HepG2 (cell line): ENCODE measurements around the gene PAX4. TPM values are rescaled to one million over a fixed set of nuclear protein-coding genes. Genes with fewer than 3 reads are reported as not detected.
A peak's percentile ranks its signal among the peaks of the same experiment; 100 is the strongest.

Experiments
- ATAC-seq: fragments of 200-7000 bp; cut with Tn5 transposase; 3 replicates; pipeline ENCODE4 v1.9.1; 2020; ENCODE audit warnings: mild to moderate bottlenecking, moderate library complexity
- BruUV-seq: library from RNA; stranded (reverse); fragments of 400-500 nt; replicated peaks from 2 replicates; lab custom pipeline; 2021; lab: Mats Ljungman, UMichigan
- CTCF ChIA-PET: fragments of 300-600 bp; formaldehyde crosslinking; extraction: SDS; loops from one replicate; lab custom pipeline; 2021; ENCODE audit warnings: low total read pairs, inconsistent platforms, low intra/inter-chr PET ratio; lab: Yijun Ruan, JAX
- POLR2A ChIA-PET: fragments of 350-600 bp; sonication (Branson Sonifier 250); formaldehyde crosslinking; loops from one replicate; lab custom pipeline; 2020; ENCODE audit warnings: antibody characterized with exemption, inconsistent platforms; lab: Yijun Ruan, JAX
- DNase-seq: peaks from one replicate; pipeline ENCODE4 v3.0.0-alpha.2; 2015; ENCODE audit warnings: low spot score
- FAIRE-seq: peaks from 3 replicates; lab custom pipeline; 2011; peaks lifted over from hg19 to GRCh38; lab: Jason Lieb, UNC
- H2AFZ ChIP-seq: one replicate; pipeline ENCODE4 v1.6.1; 2011; ENCODE audit warnings: low read length, inconsistent platforms
- H3K27ac ChIP-seq: fragments of 300-600 bp; 3 replicates; pipeline ENCODE4 v1.8.0; 2011; ENCODE audit warnings: mixed run types, mild to moderate bottlenecking, mixed read lengths, low read length, inconsistent platforms; ENCODE audit not compliant: insufficient read depth; ENCODE audit errors: extremely low read length
- H3K27me3 ChIP-seq, 2 experiments: fragments of 200-600 bp in 1 of 2; 2 replicates in 1 of 2; 3 replicates in 1 of 2; pipeline versions ENCODE4 v1.6.0 to v1.8.0; 2011; ENCODE audit warnings: low read length in 2 of 2, mild to moderate bottlenecking in 2 of 2, moderate library complexity in 2 of 2, inconsistent platforms in 1 of 2; ENCODE audit not compliant: insufficient read depth in 2 of 2, control insufficient read depth in 1 of 2
- H3K36me3 ChIP-seq, 2 experiments: fragments of 200-600 bp in 1 of 2; replicated peaks in 1 of 2; 2 replicates in 1 of 2; 3 replicates in 1 of 2; pipeline versions ENCODE4 v1.5.1 to v1.8.0; 2011; ENCODE audit warnings: low read length in 2 of 2, inconsistent platforms in 1 of 2; ENCODE audit not compliant: insufficient read depth in 2 of 2, control insufficient read depth in 1 of 2
- H3K4me1 ChIP-seq: 2 replicates; pipeline ENCODE4 v1.5.1; 2012; ENCODE audit warnings: low read length, inconsistent platforms; ENCODE audit not compliant: insufficient read depth
- H3K4me2 ChIP-seq: 2 replicates; pipeline ENCODE4 v1.6.0; 2011; ENCODE audit warnings: low read depth, low read length, inconsistent platforms
- H3K4me3 ChIP-seq, 3 experiments: fragments of 200-600 bp in 1 of 3; sonication (generic), shearing (Covaris generic) in 1 of 3; replicated peaks in 1 of 3; 2 replicates each; pipeline ENCODE4 v1.5.1; 2011 to 2016; ENCODE audit warnings: low read length in 3 of 3, inconsistent platforms in 2 of 3, low read depth in 2 of 3, mild to moderate bottlenecking in 2 of 3, control low read depth in 1 of 3, mixed read lengths in 1 of 3; ENCODE audit not compliant: insufficient read depth in 1 of 3
- H3K79me2 ChIP-seq: one replicate; pipeline ENCODE4 v1.6.1; 2011; ENCODE audit warnings: low read length, inconsistent platforms; ENCODE audit not compliant: insufficient read depth
- H3K9ac ChIP-seq: 2 replicates; pipeline ENCODE4 v1.6.0; 2011; ENCODE audit warnings: mild to moderate bottlenecking, low read depth, low read length, inconsistent platforms; ENCODE audit not compliant: insufficient read depth
- H3K9me3 ChIP-seq: 2 replicates; pipeline ENCODE4 v1.5.1; 2012; ENCODE audit warnings: mild to moderate bottlenecking, low read length
- H4K20me1 ChIP-seq: 2 replicates; pipeline ENCODE4 v1.6.0; 2011; ENCODE audit warnings: inconsistent platforms, mild to moderate bottlenecking, low read length, moderate library complexity; ENCODE audit not compliant: insufficient read depth
- HES4 ChIP-seq: sonication (generic); formaldehyde crosslinking; IDR thresholded peaks from 2 replicates; pipeline ENCODE4 v1.9.0; 2021; ENCODE audit warnings: mild to moderate bottlenecking, missing genetic modification reagents, borderline replicate concordance
- IRF2 ChIP-seq: IDR thresholded peaks from 2 replicates; pipeline ENCODE4 v1.6.1; 2018; ENCODE audit warnings: missing genetic modification reagents, missing compliant biosample characterization
- PHF8 ChIP-seq: sonication (generic); formaldehyde crosslinking; IDR thresholded peaks from 2 replicates; pipeline ENCODE4 v1.5.0; 2020; ENCODE audit warnings: missing genetic modification reagents
- RBM39 ChIP-seq: fragments of 200-400 bp; formaldehyde crosslinking; IDR thresholded peaks from one replicate; pipeline ENCODE4 v1.6.1; 2018; ENCODE audit warnings: antibody characterized with exemption, mild to moderate bottlenecking, low read depth, low read length; ENCODE audit not compliant: poor library complexity, severe bottlenecking
- SMC3 ChIP-seq: IDR thresholded peaks from 2 replicates; pipeline ENCODE4 v1.6.1; 2011; ENCODE audit warnings: low read length, improper control_type of control experiment
- ZFP1 ChIP-seq: IDR thresholded peaks from 2 replicates; pipeline ENCODE4 v1.6.1; 2016
- ZFP41 ChIP-seq: sonication (generic); formaldehyde crosslinking; IDR thresholded peaks from 2 replicates; pipeline ENCODE4 v1.4.0; 2020; ENCODE audit warnings: mild to moderate bottlenecking, missing genetic modification reagents, borderline replicate concordance
- ZFYVE20 ChIP-seq: sonication (generic); formaldehyde crosslinking; IDR thresholded peaks from 2 replicates; pipeline ENCODE4 v1.8.0; 2023; ENCODE audit warnings: low read depth, mild to moderate bottlenecking, moderate library complexity, missing genetic modification reagents, borderline replicate concordance
- ZNF276 ChIP-seq: sonication (generic); formaldehyde crosslinking; IDR thresholded peaks from 2 replicates; pipeline ENCODE4 v1.4.0; 2020; ENCODE audit warnings: mild to moderate bottlenecking, low read depth, missing genetic modification reagents
- ZNF749 ChIP-seq: sonication (generic); formaldehyde crosslinking; IDR thresholded peaks from 2 replicates; pipeline ENCODE4 v1.8.0; 2022; ENCODE audit warnings: mild to moderate bottlenecking, missing genetic modification reagents, moderate library complexity, borderline replicate concordance
- ZNF839 ChIP-seq: sonication (generic); formaldehyde crosslinking; IDR thresholded peaks from 2 replicates; pipeline ENCODE4 v1.4.0; 2020; ENCODE audit warnings: missing genetic modification reagents, mild to moderate bottlenecking, borderline replicate concordance
- WGBS: methylation state at CpG from one replicate; pipeline ENCODE4 v1.1.6; 2017; ENCODE audit warnings: low lambda C conversion rate; 5-methylcytosine and 5-hydroxymethylcytosine counted together
- in situ Hi-C: cut with HindIII; loops from 2 replicates; pipeline ENCODE4 v1.10.0; 2017; ENCODE audit warnings: low pct_unique_long_range_greater_than_20kb; ENCODE audit not compliant: extremely low pct_ligation_motif_present
- intact Hi-C: fragments of 100-400 bp; cut with micrococcal nuclease; formaldehyde crosslinking; loops from one replicate; pipeline ENCODE4 v1.10.0; 2022; ENCODE audit not compliant: unreplicated experiment
- polyA plus RNA-seq, 8 experiments: library from polyadenylated mRNA; depleted of rRNA in 3 of 8; stranded (reverse) in 7 of 8; unstranded in 1 of 8; fragments of >200 nt; fragmentation: Illumina TruSeq in 4 of 8; extraction: Trizol in 4 of 8; gene quantifications; 2 replicates each; pipeline versions ENCODE4 v1.2.1 to v1.2.3, GENCODE V29; 2011 to 2016; ENCODE audit warnings: low read depth in 4 of 8, missing spikeins in 1 of 8, mixed read lengths in 1 of 8; ENCODE audit not compliant: insufficient read depth in 1 of 8
- total RNA-seq, 5 experiments: library from RNA; depleted of rRNA; stranded (reverse); fragments of >200 nt; fragmentation: Illumina TruSeq; extraction: Trizol; gene quantifications; 2 replicates each; pipeline ENCODE4 v1.2.3, GENCODE V29; 2016; ENCODE audit warnings: low read depth in 1 of 5
- TF ChIP-seq, protein P1 (sequence below): sonication (generic); formaldehyde crosslinking; IDR thresholded peaks from 2 replicates; pipeline ENCODE4 v1.5.1; 2020; ENCODE audit warnings: missing genetic modification reagents, mild to moderate bottlenecking, borderline replicate concordance
- TF ChIP-seq, protein P2 (sequence below): sonication (generic); formaldehyde crosslinking; IDR thresholded peaks from 2 replicates; pipeline ENCODE4 v1.4.0; 2020; ENCODE audit warnings: missing genetic modification reagents, borderline replicate concordance

The PAX4 gene
- total and polyA plus RNA-seq, 2 of the 13 experiments (the other 11 are each of a cell fraction or from before 2014, with no cell fraction given), result not detected

DNA sequence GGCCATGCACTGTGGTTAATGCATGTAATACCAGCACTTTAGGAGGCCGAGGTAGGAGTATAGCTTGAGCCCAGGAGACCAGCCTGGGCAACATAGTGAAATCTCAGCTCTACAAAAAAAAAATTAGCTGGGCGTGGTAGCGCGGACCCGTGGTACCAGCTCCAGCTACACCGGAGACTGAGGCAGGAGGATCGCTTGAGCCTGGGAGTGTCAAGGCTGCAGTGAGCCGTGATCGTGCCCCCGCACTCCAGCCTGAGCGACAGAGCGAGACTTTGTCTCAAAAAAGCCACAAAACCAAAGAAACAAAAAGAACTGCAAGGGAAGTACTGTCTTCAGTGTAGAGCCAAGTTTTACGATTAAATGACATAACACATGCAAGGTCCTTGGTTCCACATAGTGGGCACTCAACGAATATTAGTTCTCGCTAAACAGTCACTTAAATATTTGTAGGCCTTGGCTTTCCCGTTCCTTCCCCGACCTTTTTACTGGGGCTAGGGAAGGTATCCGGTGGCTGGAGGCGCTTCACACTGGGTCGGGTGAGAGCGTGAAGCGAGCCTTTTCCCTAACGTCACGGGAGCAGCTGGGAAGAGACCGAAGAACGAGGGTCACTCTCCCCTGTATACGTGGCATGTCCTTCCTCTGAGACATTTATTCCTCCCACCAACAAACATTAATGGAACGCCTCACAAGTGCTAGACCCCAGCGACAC lies 33.1 kb upstream of the PAX4 start:
- FAIRE-seq (no peak), ATAC-seq (no peak), DNase-seq (no peak)
- Histone ChIP-seq H3K36me3 (peaks cover 1 to 5% of the 10 kb centered on the region in 2 experiments; a peak in 2 of 5 replicates), H3K4me2 (peak overlapping the region; percentile 81), H2AFZ (peak overlapping the region; percentile 60), H4K20me1 (peaks cover 28% of the 10 kb centered on the region), H3K9ac (peak overlapping the region; percentile 79), H3K79me2 (peaks cover 40% of the 10 kb centered on the region), H3K4me1 (peaks cover 56% of the 10 kb centered on the region), H3K9me3 (no peaks in the 10 kb centered on the region), H3K27ac (peak overlapping the region; percentile 88), H3K4me3 (peak overlapping the region; percentile 58 to 98 (median 59); a peak in 5 of 6 replicates), H3K27me3 (no peaks in the 10 kb centered on the region; a peak in 1 of 5 replicates)
- WGBS, result 93% methylated on average over 28 of the region's 29 CpGs
- ChIA-PET POLR2A (interaction anchor here (0.6 to 1.0 kb wide), 2 partner anchors 25 to 69 kb away, joined by 3 to 4 read pairs; no protein-coding TSS in a partner anchor), CTCF (no interaction called here)
- intact Hi-C loops (loop anchor here (10.0 kb wide), 2 partner anchors 66 to 256 kb away; partner anchors contain the start of genes ARF5, GCC1 and ZNF800), in situ Hi-C loops (loop anchor here (5.0 kb wide), 1 partner anchor 59 kb away; the partner anchor contains the start of gene FSCN3)
- BruUV-seq, result TSS peak; percentile 99
- TF ChIP-seq ZFP1 (no peak), ZNF749 (CRISPR knock-in tag) (no peak), IRF2 (CRISPR knock-in tag) (no peak), ZFYVE20 (CRISPR knock-in tag) (no peak), ZNF839 (no peak), ZFP41 (no peak), RBM39 (no peak), ZNF276 (CRISPR knock-in tag) (0 out of 2 replicates have a peak, but pooled peaks have one; percentile 5), HES4 (0 out of 2 replicates have a peak, but pooled peaks have one; percentile 63), PHF8 (CRISPR knock-in tag) (no peak), SMC3 (no peak)
- TF ChIP-seq, protein P1, sequence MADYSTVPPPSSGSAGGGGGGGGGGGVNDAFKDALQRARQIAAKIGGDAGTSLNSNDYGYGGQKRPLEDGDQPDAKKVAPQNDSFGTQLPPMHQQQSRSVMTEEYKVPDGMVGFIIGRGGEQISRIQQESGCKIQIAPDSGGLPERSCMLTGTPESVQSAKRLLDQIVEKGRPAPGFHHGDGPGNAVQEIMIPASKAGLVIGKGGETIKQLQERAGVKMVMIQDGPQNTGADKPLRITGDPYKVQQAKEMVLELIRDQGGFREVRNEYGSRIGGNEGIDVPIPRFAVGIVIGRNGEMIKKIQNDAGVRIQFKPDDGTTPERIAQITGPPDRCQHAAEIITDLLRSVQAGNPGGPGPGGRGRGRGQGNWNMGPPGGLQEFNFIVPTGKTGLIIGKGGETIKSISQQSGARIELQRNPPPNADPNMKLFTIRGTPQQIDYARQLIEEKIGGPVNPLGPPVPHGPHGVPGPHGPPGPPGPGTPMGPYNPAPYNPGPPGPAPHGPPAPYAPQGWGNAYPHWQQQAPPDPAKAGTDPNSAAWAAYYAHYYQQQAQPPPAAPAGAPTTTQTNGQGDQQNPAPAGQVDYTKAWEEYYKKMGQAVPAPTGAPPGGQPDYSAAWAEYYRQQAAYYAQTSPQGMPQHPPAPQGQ (CRISPR knock-in tag), result no peak
- TF ChIP-seq, protein P2, sequence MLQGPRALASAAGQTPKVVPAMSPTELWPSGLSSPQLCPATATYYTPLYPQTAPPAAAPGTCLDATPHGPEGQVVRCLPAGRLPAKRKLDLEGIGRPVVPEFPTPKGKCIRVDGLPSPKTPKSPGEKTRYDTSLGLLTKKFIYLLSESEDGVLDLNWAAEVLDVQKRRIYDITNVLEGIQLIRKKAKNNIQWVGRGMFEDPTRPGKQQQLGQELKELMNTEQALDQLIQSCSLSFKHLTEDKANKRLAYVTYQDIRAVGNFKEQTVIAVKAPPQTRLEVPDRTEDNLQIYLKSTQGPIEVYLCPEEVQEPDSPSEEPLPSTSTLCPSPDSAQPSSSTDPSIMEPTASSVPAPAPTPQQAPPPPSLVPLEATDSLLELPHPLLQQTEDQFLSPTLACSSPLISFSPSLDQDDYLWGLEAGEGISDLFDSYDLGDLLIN, result no peak
